Endometrial microvascular endothelial cells (primary cell): Measurements from ENCODE around the gene F2RL3. TPM values are rescaled to one million over a fixed set of nuclear protein-coding genes. Genes with fewer than 3 reads are reported as not detected.
"Not testable (repeated sequence)": the region's sequence is repeated elsewhere in the genome, so short reads cannot be mapped to it uniquely, and the experiment has no call there.

Source experiments
- in situ Hi-C: cut with HindIII; loops from 2 replicates; pipeline ENCODE4 v1.10.0; 2017; ENCODE audit warnings: low sequenced_read_pairs, low pct_unique_long_range_greater_than_20kb; ENCODE audit errors: inconsistent ontology term
- total RNA-seq: library from RNA; depleted of rRNA; stranded (reverse); fragments of >200 nt; gene quantifications from one replicate; pipeline ENCODE4 v1.2.3, GENCODE V29; 2015; ENCODE audit errors: inconsistent ontology term

The F2RL3 gene
- total RNA-seq, 1 donor from 2014 or later = not detected

- in situ Hi-C loops = no loop called here
These were observed 15.2 kb upstream of the F2RL3 start for GRCh38 chr19:16873594-16873993.

GRCh38 chr19:16874250-16874977, 14.4 kb upstream of the F2RL3 start:
- in situ Hi-C loops = no loop called here

- in situ Hi-C loops = not testable (repeated sequence)
These were observed 13.9 kb upstream of the F2RL3 start for GRCh38 chr19:16874978-16875299.

- in situ Hi-C loops = no loop called here
These were observed 12.9 kb upstream of the F2RL3 start for GRCh38 chr19:16875584-16876555.

- in situ Hi-C loops = no loop called here
These were observed 11.9 kb upstream of the F2RL3 start for GRCh38 chr19:16876904-16877361.

GRCh38 chr19:16877581-16877980, 11.2 kb upstream of the F2RL3 start:
- in situ Hi-C loops = no loop called here

- in situ Hi-C loops = no loop called here
These were observed 10.4 kb upstream of the F2RL3 start for GRCh38 chr19:16878181-16878965.

- in situ Hi-C loops = no loop called here
These were observed 7.8 kb upstream of the F2RL3 start for GRCh38 chr19:16880884-16881554.

- in situ Hi-C loops = no loop called here
These were observed 6.7 kb upstream of the F2RL3 start for GRCh38 chr19:16882146-16882545.

- in situ Hi-C loops = no loop called here
These were observed 5.3 kb upstream of the F2RL3 start for GRCh38 chr19:16883522-16883921.

- in situ Hi-C loops = no loop called here
These were observed 3.6 kb upstream of the F2RL3 start for GRCh38 chr19:16885166-16885565.

GRCh38 chr19:16886305-16886880, 2.4 kb upstream of the F2RL3 start:
- in situ Hi-C loops = no loop called here

GRCh38 chr19:16887353-16888265, 1.2 kb upstream of the F2RL3 start:
- in situ Hi-C loops = no loop called here

GRCh38 chr19:16889366-16889882, 625 bp downstream of the F2RL3 start:
- in situ Hi-C loops = no loop called here

GRCh38 chr19:16889883-16890460, 1.2 kb downstream of the F2RL3 start:
- in situ Hi-C loops = no loop called here

GRCh38 chr19:16890461-16891184, 1.8 kb downstream of the F2RL3 start:
- in situ Hi-C loops = no loop called here
